HG02970 (cell line): Measurements from ENCODE around the gene PTPN22.

Experiments used
- ATAC-seq: cut with Tn5 transposase; IDR thresholded peaks from one replicate; pipeline ENCODE4 v1.9.1; 2021; ENCODE audit warnings: mild to moderate bottlenecking, moderate library complexity, moderate number of reproducible peaks; ENCODE audit not compliant: unreplicated experiment, low FRiP score

The PTPN22 gene

GRCh38 chr1:113768916-113769600 is 102.5 kb downstream of the PTPN22 start:
- no peak for ATAC-seq

GRCh38 chr1:113765306-113766230 is 105.9 kb downstream of the PTPN22 start:
- no peak for ATAC-seq
